K562 (cell line): Measurements from ENCODE around the gene SFMBT2. TPM values are rescaled to one million over a fixed set of nuclear protein-coding genes. Genes with fewer than 3 reads are reported as not detected.
A peak's percentile ranks its signal among the peaks of the same experiment; 100 is the strongest.

ENCODE experiments used
- ATAC-seq: fragments of 200-7000 bp; cut with Tn5 transposase; 3 replicates; pipeline ENCODE4 v1.9.1; 2020; ENCODE audit warnings: moderate library complexity
- BruUV-seq: library from RNA; stranded (reverse); fragments of 400-500 nt; replicated peaks from 2 replicates; lab custom pipeline; 2021; lab: Mats Ljungman, UMichigan
- CTCF ChIA-PET: fragments of 300-600 bp; formaldehyde crosslinking; extraction: SDS; loops from one replicate; lab custom pipeline; 2021; ENCODE audit warnings: low intra/inter-chr PET ratio; lab: Yijun Ruan, JAX
- POLR2A ChIA-PET: fragments of 300-600, 350-650 bp; sonication (Branson Sonifier 250); formaldehyde crosslinking; extraction: SDS; loops from one replicate; lab custom pipeline; 2021; ENCODE audit warnings: antibody characterized with exemption, inconsistent platforms; lab: Yijun Ruan, JAX
- DNase-seq, 4 experiments: peaks; one replicate each; pipeline versions ENCODE4 v3.0.0 to v3.0.0-alpha.2; 2011 to 2018; ENCODE audit warnings: low spot score in 3 of 4, mixed read lengths in 3 of 4; ENCODE audit errors: extremely low read depth in 1 of 4
- FAIRE-seq: peaks from 2 replicates; lab custom pipeline; 2011; peaks lifted over from hg19 to GRCh38; lab: Jason Lieb, UNC
- H2AFZ ChIP-seq: 2 replicates; pipeline ENCODE4 v1.6.0; 2011; ENCODE audit warnings: low read depth, low read length, control low read depth, inconsistent platforms
- H3K27ac ChIP-seq: fragments of 200-600 bp; 3 replicates; pipeline ENCODE4 v1.8.0; 2011; ENCODE audit warnings: low read depth, mild to moderate bottlenecking, control low read depth, inconsistent platforms, low read length, moderate library complexity, mixed read lengths; ENCODE audit errors: extremely low read depth
- H3K27me3 ChIP-seq, 2 experiments: fragments of 300-600 bp in 1 of 2; 2 replicates in 1 of 2; 3 replicates in 1 of 2; pipeline versions ENCODE4 v1.6.0 to v1.8.0; 2011; ENCODE audit warnings: inconsistent platforms in 2 of 2, low read length in 2 of 2, mild to moderate bottlenecking in 1 of 2, mixed read lengths in 1 of 2, moderate library complexity in 1 of 2; ENCODE audit not compliant: control insufficient read depth in 2 of 2, insufficient read depth in 2 of 2
- H3K36me3 ChIP-seq: fragments of 300-600 bp; 3 replicates; pipeline ENCODE4 v1.8.0; 2011; ENCODE audit warnings: mild to moderate bottlenecking, low read length, inconsistent platforms; ENCODE audit not compliant: control insufficient read depth, insufficient read depth
- H3K4me1 ChIP-seq, 2 experiments: fragments of 200-600 bp in 1 of 2; replicated peaks in 1 of 2; 2 replicates in 1 of 2; 3 replicates in 1 of 2; pipeline versions ENCODE4 v1.5.1 to v1.8.0; 2011; ENCODE audit warnings: inconsistent platforms in 2 of 2, low read length in 2 of 2, mild to moderate bottlenecking in 1 of 2, mixed read lengths in 1 of 2, moderate library complexity in 1 of 2; ENCODE audit not compliant: control insufficient read depth in 2 of 2, insufficient read depth in 2 of 2
- H3K4me2 ChIP-seq: 2 replicates; pipeline ENCODE4 v1.6.1; 2011; ENCODE audit warnings: low read length, control low read depth, inconsistent platforms, mixed read lengths; ENCODE audit not compliant: insufficient read depth
- H3K4me3 ChIP-seq: fragments of 200-600 bp; sonication (generic), shearing (Covaris generic); 2 replicates; pipeline ENCODE4 v1.5.1; 2016; ENCODE audit warnings: control low read depth, inconsistent platforms
- H3K79me2 ChIP-seq: fragments of 200-600 bp; 3 replicates; pipeline ENCODE4 v1.8.0; 2011; ENCODE audit warnings: low read length, inconsistent platforms; ENCODE audit not compliant: control insufficient read depth, insufficient read depth
- H3K9ac ChIP-seq, 2 experiments: 2 replicates each; pipeline versions ENCODE4 v1.6.0 to v1.6.1; 2011; ENCODE audit warnings: low read depth in 2 of 2, low read length in 2 of 2, control low read depth in 1 of 2, inconsistent platforms in 1 of 2, mild to moderate bottlenecking in 1 of 2, mixed read lengths in 1 of 2; ENCODE audit not compliant: insufficient read depth in 1 of 2
- H3K9me1 ChIP-seq: one replicate; pipeline ENCODE4 v1.6.0; 2011; ENCODE audit warnings: inconsistent platforms, mild to moderate bottlenecking, low read length, moderate library complexity; ENCODE audit not compliant: control insufficient read depth, insufficient read depth
- H3K9me3 ChIP-seq: replicated peaks from 2 replicates; pipeline ENCODE4 v1.5.1; 2011; ENCODE audit warnings: low read depth, low read length, inconsistent platforms; ENCODE audit not compliant: control insufficient read depth, insufficient read depth
- H4K20me1 ChIP-seq: replicated peaks from 2 replicates; pipeline ENCODE4 v1.6.1; 2011; ENCODE audit warnings: low read length, inconsistent platforms, mixed read lengths; ENCODE audit not compliant: control insufficient read depth, insufficient read depth
- NCOR1 ChIP-seq: fragments of 450-650 bp; IDR thresholded peaks from 2 replicates; pipeline ENCODE4 v1.6.1; 2016; ENCODE audit warnings: mild to moderate bottlenecking, moderate library complexity
- TEAD4 ChIP-seq, 2 experiments: sonication (generic) in 1 of 2; formaldehyde crosslinking in 1 of 2; IDR thresholded peaks; 2 replicates each; pipeline versions ENCODE4 v1.6.1 to v1.8.0; 2012 to 2022; ENCODE audit warnings: borderline replicate concordance in 1 of 2, inconsistent platforms in 1 of 2, low read length in 1 of 2, mild to moderate bottlenecking in 1 of 2, missing genetic modification reagents in 1 of 2
- VEZF1 ChIP-seq: fragments of 200-800 bp; sonication (Bioruptor generic); IDR thresholded peaks from 2 replicates; pipeline ENCODE4 v1.6.1; 2017; ENCODE audit warnings: missing genetic modification characterization, missing compliant biosample characterization
- ZBTB12 ChIP-seq: fragments of 250-450 bp; sonication (Bioruptor Pico); IDR thresholded peaks from 2 replicates; pipeline ENCODE4 v1.4.0; 2020
- ZMIZ1 ChIP-seq, 2 experiments: fragments of 150-350 bp in 1 of 2; IDR thresholded peaks; 2 replicates each; pipeline ENCODE4 v1.6.1; 2012 to 2016; ENCODE audit warnings: low read depth in 2 of 2, low read length in 2 of 2, mild to moderate bottlenecking in 1 of 2, moderate library complexity in 1 of 2
- WGBS: fragments of 100-300 bp; shearing (Covaris generic); methylation state at CpG from one replicate; pipeline ENCODE4 v1.1.6; 2016; ENCODE audit warnings: low coverage, mixed read lengths; ENCODE audit not compliant: insufficient coverage; ENCODE audit errors: missing lambda C conversion rate; 5-methylcytosine and 5-hydroxymethylcytosine counted together
- in situ Hi-C: fragments of 300-500 bp; cut with MboI; formaldehyde crosslinking; loops from 4 replicates; pipeline ENCODE4 v1.15.0; 2018; ENCODE audit warnings: inconsistent platforms, mixed read lengths
- intact Hi-C: fragments of 100-400 bp; cut with micrococcal nuclease; formaldehyde crosslinking; loops from 2 replicates; pipeline ENCODE4 v1.14.2; 2022
- polyA plus RNA-seq, 8 experiments: library from polyadenylated mRNA; depleted of rRNA in 4 of 8; stranded (reverse) in 5 of 8; unstranded in 3 of 8; fragments of >200 nt; fragmentation: Nextera tagmentation in 2 of 8; fragmentation: Illumina TruSeq in 1 of 8; extraction: Ambion mirVana in 2 of 8; extraction: Trizol in 1 of 8; gene quantifications; 2 replicates each; pipeline versions ENCODE4 v1.2.1 to v1.2.3, GENCODE V29; 2011 to 2014; ENCODE audit warnings: inconsistent platforms in 1 of 8, missing spikeins in 1 of 8
- total RNA-seq, 7 experiments: library from RNA; depleted of rRNA in 6 of 7; stranded (reverse); fragments of >200 nt in 6 of 7; fragmentation: Illumina TruSeq in 2 of 7; extraction: Trizol in 2 of 7; gene quantifications; 2 replicates each; pipeline versions ENCODE4 v1.2.1 to v1.2.3, GENCODE V29; 2011 to 2021; ENCODE audit warnings: low replicate concordance in 1 of 7

SFMBT2 gene
- total and polyA plus RNA-seq, 9 of the 15 experiments (the other 6 are each of a cell fraction or from before 2014, with no cell fraction given) = 1.2 to 13.6 (median 7.6) TPM

- TF ChIP-seq VEZF1 (CRISPR knock-in tag) (no peak), NCOR1 (0 out of 2 replicates have a peak, but pooled peaks have one; percentile 35), TEAD4 (IDR thresholded peaks at IDR 0.05; ENCODE audit: low read length) (peak; percentile 55; the same call in 1 of the 2 replicates), TEAD4 (CRISPR knock-in tag; IDR thresholded peaks at IDR 0.05; ENCODE audit: borderline replicate concordance) (no peak)
- TF ChIP-seq, all 486 proteins: peak for 10
These were observed 259.3 kb downstream of the SFMBT2 start (continued) for GRCh38 chr10:7151538-7151937.

GRCh38 chr10:7150349-7150748, 260.5 kb downstream of the SFMBT2 start:
- BruUV-seq = no TSS peak
- ATAC-seq (no peak), DNase-seq (no peak), FAIRE-seq (no peak)
- Histone ChIP-seq H3K4me3 (no peak overlapping the region), H3K79me2 (no peaks in the 10 kb centered on the region), H2AFZ (no peak overlapping the region), H3K4me1 (no peaks in the 10 kb centered on the region), H3K9me1 (no peaks in the 10 kb centered on the region), H3K36me3 (no peaks in the 10 kb centered on the region), H3K9me3 (no peaks in the 10 kb centered on the region), H3K4me2 (no peak overlapping the region), H4K20me1 (no peaks in the 10 kb centered on the region), H3K27ac (no peak overlapping the region), H3K9ac (no peak overlapping the region), H3K27me3 (no peaks in the 10 kb centered on the region)
- ChIA-PET POLR2A (interaction anchor here (0.9 kb wide), 1 partner anchor 11 kb away, joined by 3 read pairs; no protein-coding TSS in a partner anchor), CTCF (no interaction called here)
- in situ Hi-C loops = no loop called here
- intact Hi-C loops = no loop called here
- WGBS = 14% methylated on average over 4 of the region's 4 CpGs
- TF ChIP-seq ZMIZ1 (IDR thresholded peaks at IDR 0.05; ENCODE audit: low read depth in 2 of 2, low read length in 2 of 2) (no peak), ZBTB12 (no peak)
